ENCODE data around the gene NTRK2.

Gene NTRK2

GRCh38 chr9:85038061-85038460 is 368.5 kb downstream of the NTRK2 start:
- H3K27ac ChIP-seq = no peak overlapping the region
- TF ChIP-seq ZFX (IDR thresholded peaks at IDR 0.05; ENCODE audit: borderline replicate concordance) = no peak
- TF ChIP-seq CTCF (IDR thresholded peaks at IDR 0.05) = no peak

GRCh38 chr9:85038824-85039608 is 369.5 kb downstream of the NTRK2 start:
- H3K27ac ChIP-seq = no peak overlapping the region
- no peak for TF ChIP-seq CTCF (IDR thresholded peaks at IDR 0.05)
- no peak for TF ChIP-seq ZFX (IDR thresholded peaks at IDR 0.05; ENCODE audit: borderline replicate concordance)

GRCh38 chr9:85040146-85040545 is 370.6 kb downstream of the NTRK2 start:
- no peak for TF ChIP-seq ZFX (IDR thresholded peaks at IDR 0.05; ENCODE audit: borderline replicate concordance)
- TF ChIP-seq CTCF (IDR thresholded peaks at IDR 0.05) = no peak
- H3K27ac ChIP-seq = no peak overlapping the region

GRCh38 chr9:85040821-85041465 is 371.4 kb downstream of the NTRK2 start:
- TF ChIP-seq CTCF (IDR thresholded peaks at IDR 0.05) (no peak), ZFX (IDR thresholded peaks at IDR 0.05; ENCODE audit: borderline replicate concordance) (no peak)
- H3K27ac ChIP-seq = no peak overlapping the region

- TF ChIP-seq CTCF (IDR thresholded peaks at IDR 0.05) = no peak
- TF ChIP-seq ZFX (IDR thresholded peaks at IDR 0.05; ENCODE audit: borderline replicate concordance) = no peak
- H3K27ac ChIP-seq = no peak overlapping the region
Observed at GRCh38 chr9:85041466-85042137, 372.1 kb downstream of the NTRK2 start.

- no peak overlapping the region for H3K27ac ChIP-seq
- TF ChIP-seq ZFX (IDR thresholded peaks at IDR 0.05; ENCODE audit: borderline replicate concordance) = no peak
- TF ChIP-seq CTCF (IDR thresholded peaks at IDR 0.05) = no peak
Observed at GRCh38 chr9:85042981-85043647, 373.6 kb downstream of the NTRK2 start.

Measured in 22Rv1 (cell line).